OCI-LY7 (cell line): ENCODE measurements around the gene NELL1.

Experiments
- CTCF ChIP-seq: fragments of 200-600 bp; sonication (generic); conservative IDR thresholded peaks from 2 replicates; pipeline ENCODE4 v1.5.1; 2014; ENCODE audit warnings: mild to moderate bottlenecking, antibody characterized with exemption, low read length, moderate library complexity, mixed read lengths
- EZH2phosphoT487 ChIP-seq: fragments of 200-600 bp; sonication (generic); IDR thresholded peaks from 2 replicates; pipeline ENCODE4 v1.6.1; 2018; ENCODE audit warnings: low read depth, borderline replicate concordance, mild to moderate bottlenecking, mixed run types, antibody characterized with exemption, low read length, moderate library complexity, mixed read lengths

- TF ChIP-seq CTCF (no peak), EZH2phosphoT487 (no peak)
Measured at GRCh38 chr11:21481255-21481654, 811.9 kb downstream of the NELL1 start.
